HG03097 (cell line): Measurements from ENCODE around the gene KRTCAP3.

Experiments used
- ATAC-seq: cut with Tn5 transposase; IDR thresholded peaks from one replicate; pipeline ENCODE4 v1.9.1; 2021; ENCODE audit not compliant: unreplicated experiment, low FRiP score

Gene KRTCAP3

GRCh38 chr2:27435628-27436027, 6.6 kb upstream of the KRTCAP3 start:
- ATAC-seq = no peak

- no peak for ATAC-seq
Measured at GRCh38 chr2:27441226-27441926, 805 bp upstream of the KRTCAP3 start.

- no peak for ATAC-seq
Measured at GRCh38 chr2:27442920-27443282, 720 bp downstream of the KRTCAP3 start.

GRCh38 chr2:27445155-27445554, 3.0 kb downstream of the KRTCAP3 start:
- ATAC-seq = no peak

- no peak for ATAC-seq
Measured at GRCh38 chr2:27445615-27446014, 3.4 kb downstream of the KRTCAP3 start.

- ATAC-seq = no peak
Measured at GRCh38 chr2:27446057-27446456, 3.9 kb downstream of the KRTCAP3 start.

GRCh38 chr2:27448381-27448780, 6.2 kb downstream of the KRTCAP3 start:
- no peak for ATAC-seq

GRCh38 chr2:27451095-27451494, 8.9 kb downstream of the KRTCAP3 start:
- no peak for ATAC-seq

- no peak for ATAC-seq
Measured at GRCh38 chr2:27453968-27454367, 11.8 kb downstream of the KRTCAP3 start.

GRCh38 chr2:27461118-27461517, 18.9 kb downstream of the KRTCAP3 start:
- ATAC-seq = no peak

GRCh38 chr2:27464443-27464842, 22.3 kb downstream of the KRTCAP3 start:
- no peak for ATAC-seq

GRCh38 chr2:27471961-27472360, 29.8 kb downstream of the KRTCAP3 start:
- ATAC-seq = no peak

GRCh38 chr2:27485496-27485895, 43.3 kb downstream of the KRTCAP3 start:
- no peak for ATAC-seq

GRCh38 chr2:27489118-27489497, 46.9 kb downstream of the KRTCAP3 start:
- peak; percentile 15 for ATAC-seq

- ATAC-seq = peak; percentile 93
Measured at GRCh38 chr2:27489498-27490397, 47.6 kb downstream of the KRTCAP3 start, which contains the start of gene IFT172. TSS of gene IFT172 (minus strand) at chr2:27489743. CDS start at chr2:27489653, 90 bp downstream.

- no peak for ATAC-seq
Measured at GRCh38 chr2:27492557-27492956, 50.4 kb downstream of the KRTCAP3 start.

- no peak for ATAC-seq
Measured at GRCh38 chr2:27493948-27494283, 51.7 kb downstream of the KRTCAP3 start.
